Measurements from ENCODE around the gene SLC22A4.

DNA sequence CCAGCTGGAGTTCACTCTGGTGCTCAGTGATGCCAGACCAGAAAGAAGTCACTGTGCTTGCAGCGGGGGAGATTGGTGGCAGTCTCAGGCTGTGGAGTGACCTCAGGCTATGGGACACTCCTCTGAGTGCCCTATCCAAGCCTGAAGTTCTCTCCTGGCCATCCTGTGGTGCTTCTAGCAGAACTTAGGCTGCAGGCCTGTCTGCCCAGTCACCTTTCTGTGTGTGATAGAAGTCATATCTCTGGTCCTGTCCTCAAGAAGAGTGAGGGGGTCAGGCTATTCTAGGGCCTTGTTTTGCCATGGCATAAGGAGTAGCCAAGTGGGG, 27.4 kb upstream of the SLC22A4 start:
- TF ChIP-seq, protein P1, sequence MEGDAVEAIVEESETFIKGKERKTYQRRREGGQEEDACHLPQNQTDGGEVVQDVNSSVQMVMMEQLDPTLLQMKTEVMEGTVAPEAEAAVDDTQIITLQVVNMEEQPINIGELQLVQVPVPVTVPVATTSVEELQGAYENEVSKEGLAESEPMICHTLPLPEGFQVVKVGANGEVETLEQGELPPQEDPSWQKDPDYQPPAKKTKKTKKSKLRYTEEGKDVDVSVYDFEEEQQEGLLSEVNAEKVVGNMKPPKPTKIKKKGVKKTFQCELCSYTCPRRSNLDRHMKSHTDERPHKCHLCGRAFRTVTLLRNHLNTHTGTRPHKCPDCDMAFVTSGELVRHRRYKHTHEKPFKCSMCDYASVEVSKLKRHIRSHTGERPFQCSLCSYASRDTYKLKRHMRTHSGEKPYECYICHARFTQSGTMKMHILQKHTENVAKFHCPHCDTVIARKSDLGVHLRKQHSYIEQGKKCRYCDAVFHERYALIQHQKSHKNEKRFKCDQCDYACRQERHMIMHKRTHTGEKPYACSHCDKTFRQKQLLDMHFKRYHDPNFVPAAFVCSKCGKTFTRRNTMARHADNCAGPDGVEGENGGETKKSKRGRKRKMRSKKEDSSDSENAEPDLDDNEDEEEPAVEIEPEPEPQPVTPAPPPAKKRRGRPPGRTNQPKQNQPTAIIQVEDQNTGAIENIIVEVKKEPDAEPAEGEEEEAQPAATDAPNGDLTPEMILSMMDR (IDR thresholded peaks at IDR 0.05), result no peak
- no peak for TF ChIP-seq EZH2phosphoT487 (IDR thresholded peaks at IDR 0.05)
